Cerebellar cortex (tissue), 1 donor: ENCODE data around the gene GPR82.
"Not testable (repeated sequence)": the region's sequence is repeated elsewhere in the genome, so short reads cannot be mapped to it uniquely, and the experiment has no call there.

Source experiments
- DNase-seq: peaks from one replicate; pipeline ENCODE4 v3.0.0-alpha.2; 2015; ENCODE audit warnings: low spot score

Gene GPR82

DNA sequence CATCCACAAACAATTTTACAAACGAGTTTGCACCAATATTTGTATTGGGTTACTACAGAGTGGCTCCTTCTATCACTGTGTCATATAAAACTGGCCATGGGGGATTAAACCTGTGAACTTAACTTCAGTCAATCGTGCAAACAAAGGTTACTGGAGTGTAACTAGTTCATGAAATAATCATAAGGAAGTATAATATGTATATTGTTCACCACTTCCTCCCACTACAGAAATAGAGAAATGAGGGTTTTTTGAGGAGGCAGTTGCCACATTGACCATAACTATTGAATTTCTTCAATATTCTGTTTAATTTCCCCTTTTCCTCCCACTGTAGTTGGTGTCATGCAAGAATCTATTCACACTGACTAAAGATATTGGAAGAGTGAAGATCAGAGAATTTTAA lies at the start of gene GPR82:
Gene GPR82 (plus strand): TSS at position 356 of the 400 bp plus-strand sequence. CDS start 2,846 bp downstream, outside the sequence.
- DNase-seq: no peak

GRCh38 chrX:41676361-41676760 lies 47.6 kb upstream of the GPR82 start:
- not testable (repeated sequence) for DNase-seq

GRCh38 chrX:41677183-41678060 lies 46.6 kb upstream of the GPR82 start:
- DNase-seq: no peak

GRCh38 chrX:41684138-41684537 lies 39.8 kb upstream of the GPR82 start:
- peak; percentile 17 for DNase-seq

- no peak for DNase-seq
Observed at GRCh38 chrX:41684940-41685339, 39.0 kb upstream of the GPR82 start.

DNA sequence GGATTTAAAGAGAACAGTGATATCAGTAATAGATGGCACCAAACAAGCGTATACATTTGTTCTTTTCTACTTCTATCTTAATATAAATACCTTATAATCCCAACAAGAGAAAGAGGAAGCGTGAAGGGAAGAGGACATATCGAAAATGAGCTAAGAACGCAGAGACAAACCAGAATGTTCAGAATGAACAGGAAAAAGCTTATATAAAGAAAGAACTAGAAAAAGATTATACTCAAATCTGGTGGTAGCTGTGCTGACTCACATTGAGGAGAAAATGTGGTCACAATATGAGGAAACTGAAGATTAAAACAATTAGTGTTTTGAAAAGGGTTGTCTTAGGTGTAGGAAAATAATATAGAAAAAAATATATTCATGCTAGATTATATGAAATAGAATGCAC lies 37.2 kb upstream of the GPR82 start:
- no peak for DNase-seq

GRCh38 chrX:41688156-41688555 lies 35.8 kb upstream of the GPR82 start:
- no peak for DNase-seq

DNA sequence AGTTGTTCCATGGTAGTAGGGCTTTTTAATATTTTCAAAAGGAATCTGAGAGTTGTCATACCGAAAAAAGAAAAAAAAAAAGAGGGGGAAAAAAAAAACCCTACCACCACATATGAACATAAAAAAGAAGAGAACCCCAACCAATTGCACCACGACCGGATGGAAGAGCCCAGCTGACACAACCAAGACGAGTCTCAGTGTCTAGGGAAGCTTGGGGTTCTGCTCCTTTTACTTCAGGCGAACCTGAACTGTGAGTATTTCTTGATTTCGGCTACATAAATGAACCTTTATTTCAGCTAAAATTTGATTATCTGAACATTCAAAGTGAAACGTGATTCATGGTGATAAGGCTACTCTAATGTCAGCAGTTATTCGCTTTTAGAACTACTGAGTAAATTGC lies 35.1 kb upstream of the GPR82 start, which contains the start of gene GPR34:
Gene GPR34 (plus strand): TSS at position 139 of the 400 bp plus-strand sequence. CDS start 6,661 bp downstream, outside the sequence.
- DNase-seq: no peak

DNA sequence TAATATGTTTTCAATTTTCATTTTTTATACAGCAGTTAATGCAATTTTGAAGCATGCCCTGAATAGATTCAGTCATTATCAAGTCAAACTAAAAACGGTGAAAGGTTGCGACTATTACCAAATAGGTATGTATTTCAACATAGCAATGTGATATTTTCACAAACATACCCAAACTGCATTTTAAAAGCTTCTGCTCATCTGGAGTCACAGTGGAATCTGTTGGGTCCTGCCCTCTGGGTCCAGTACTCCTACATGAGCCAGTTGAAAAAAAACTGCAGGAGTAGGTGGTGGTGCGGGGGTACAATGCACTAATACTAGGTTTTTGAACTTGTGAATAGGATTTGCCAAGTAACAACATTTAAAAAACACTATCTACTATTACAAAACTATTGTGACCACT lies 34.3 kb upstream of the GPR82 start:
- DNase-seq: no peak

DNA sequence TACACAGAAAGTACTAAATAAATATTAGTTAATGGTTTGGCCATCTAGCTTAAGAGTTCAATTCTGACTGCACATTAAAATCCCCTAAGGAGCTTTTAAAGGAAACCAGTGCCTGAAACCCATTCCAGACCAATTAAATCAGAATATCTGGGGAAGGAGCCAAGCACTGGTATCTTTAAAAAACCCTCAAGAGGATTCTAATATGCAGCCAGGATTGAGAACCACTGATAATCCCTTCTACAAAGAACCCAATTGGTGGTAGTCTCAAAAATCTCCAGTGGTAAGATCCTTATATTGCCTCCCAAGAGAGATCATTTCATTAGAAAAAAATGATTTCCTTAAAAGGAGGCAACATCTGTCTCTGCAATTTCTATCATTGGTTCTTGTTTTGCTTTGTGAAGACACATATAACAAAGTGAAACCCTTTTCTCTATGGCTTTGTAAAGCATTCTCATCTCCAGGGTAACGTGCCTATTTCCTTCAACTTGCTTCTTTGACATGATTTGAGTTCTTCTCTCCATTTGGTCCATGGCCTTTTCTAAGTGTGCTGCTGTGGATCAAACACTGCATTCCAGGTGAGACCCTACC lies 31.7 kb upstream of the GPR82 start:
- no peak for DNase-seq

DNA sequence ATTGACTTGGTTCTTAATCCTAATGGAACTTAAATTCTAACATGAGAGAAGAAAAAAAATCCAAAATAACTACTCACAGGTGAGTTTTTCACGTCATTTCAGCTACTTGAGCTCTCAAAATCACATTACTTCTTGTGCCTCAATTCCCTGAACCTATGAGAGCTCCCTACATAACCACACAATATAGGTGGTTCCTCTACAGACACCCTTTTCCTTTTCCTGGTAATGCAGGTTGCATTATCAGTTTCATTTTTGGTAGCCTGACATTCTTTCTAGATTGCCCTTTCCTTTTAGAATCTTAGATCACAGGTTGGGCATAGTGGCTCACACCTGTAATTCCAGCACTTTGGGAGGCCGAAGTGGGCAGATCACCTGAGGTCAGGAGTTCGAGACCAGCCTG lies 31.0 kb upstream of the GPR82 start:
- no peak for DNase-seq

DNA sequence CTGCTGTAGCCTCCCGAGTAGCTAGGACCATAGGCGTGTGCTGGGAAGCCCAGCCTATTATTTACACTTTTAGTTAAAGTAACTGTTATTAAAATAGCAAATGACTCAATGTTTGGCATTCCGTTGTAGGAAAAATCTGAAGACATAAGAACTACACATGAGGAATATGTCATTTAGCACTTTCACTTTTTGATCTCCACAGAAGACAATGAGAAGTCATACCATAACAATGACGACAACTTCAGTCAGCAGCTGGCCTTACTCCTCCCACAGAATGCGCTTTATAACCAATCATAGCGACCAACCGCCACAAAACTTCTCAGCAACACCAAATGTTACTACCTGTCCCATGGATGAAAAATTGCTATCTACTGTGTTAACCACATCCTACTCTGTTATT lies 28.6 kb upstream of the GPR82 start:
- DNase-seq: no peak

GRCh38 chrX:41703574-41704029 lies 20.4 kb upstream of the GPR82 start:
- DNase-seq: no peak

- no peak for DNase-seq
Observed at GRCh38 chrX:41705042-41705441, 18.9 kb upstream of the GPR82 start.

DNA sequence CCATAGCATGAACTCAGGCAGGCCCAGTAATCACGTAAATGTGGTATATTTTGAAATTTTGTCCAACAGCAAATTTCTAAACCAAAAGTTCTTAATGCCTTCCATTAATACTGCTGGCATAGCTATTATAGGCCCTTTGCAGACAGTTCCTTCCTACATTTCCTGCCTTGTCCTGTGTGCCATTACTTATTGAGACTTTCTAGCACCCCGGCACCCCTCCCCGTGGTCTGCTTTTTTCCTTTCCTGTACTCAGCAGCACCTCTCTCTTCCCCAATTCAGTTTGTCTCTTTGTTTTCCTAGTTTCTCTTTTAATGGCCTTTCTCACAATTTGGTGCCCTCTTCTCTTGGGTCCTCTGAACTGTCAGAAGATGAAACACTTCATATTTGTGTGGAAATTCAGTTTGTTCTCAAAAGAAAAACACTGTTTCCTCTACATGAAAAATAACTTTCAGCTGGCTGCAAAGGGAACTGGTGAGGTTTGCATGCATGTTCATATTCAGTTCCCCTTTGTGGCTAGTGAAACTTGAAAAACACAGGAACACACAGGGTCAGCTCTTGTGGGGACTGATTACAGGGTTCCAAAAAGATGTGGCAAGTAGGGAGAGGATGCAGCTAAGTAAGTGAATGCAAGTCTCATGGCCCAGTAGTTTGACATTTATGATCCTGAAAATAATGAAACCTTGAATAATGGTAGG lies 18.2 kb upstream of the GPR82 start:
- DNase-seq: no peak

GRCh38 chrX:41707218-41707617 lies 16.8 kb upstream of the GPR82 start:
- DNase-seq: no peak

GRCh38 chrX:41708486-41708885 lies 15.5 kb upstream of the GPR82 start:
- no peak for DNase-seq

DNA sequence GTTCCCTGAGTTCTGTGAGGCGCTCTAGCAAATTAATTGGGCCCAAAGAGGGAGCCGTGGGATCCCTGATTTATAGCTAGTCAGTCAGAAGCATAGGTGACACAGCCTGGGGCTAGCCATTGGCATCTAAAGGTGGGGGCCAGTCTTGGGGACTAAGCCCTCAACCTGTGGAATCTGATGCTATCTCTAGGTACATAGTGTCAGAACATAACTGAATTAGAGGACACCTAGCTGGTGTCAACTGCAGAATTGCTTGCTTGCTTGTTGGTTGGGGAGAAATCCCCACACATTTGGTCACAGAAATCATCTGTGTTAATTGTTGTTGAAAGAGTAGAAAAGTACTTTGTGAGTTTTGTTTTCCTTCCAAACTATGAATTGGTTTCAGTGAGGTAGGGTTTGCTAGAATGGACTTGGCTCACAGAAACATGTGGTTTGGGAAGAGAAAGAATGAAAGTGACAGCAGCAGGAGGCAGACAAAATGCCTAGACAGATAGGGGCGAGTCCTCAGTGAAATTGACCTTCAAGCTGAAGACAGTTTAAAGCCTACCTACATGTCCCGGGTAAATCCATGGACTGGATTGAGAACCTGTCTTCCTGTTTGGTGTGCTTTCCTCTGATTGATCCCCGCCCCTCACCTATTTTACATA lies 12.8 kb upstream of the GPR82 start:
- DNase-seq: no peak

DNA sequence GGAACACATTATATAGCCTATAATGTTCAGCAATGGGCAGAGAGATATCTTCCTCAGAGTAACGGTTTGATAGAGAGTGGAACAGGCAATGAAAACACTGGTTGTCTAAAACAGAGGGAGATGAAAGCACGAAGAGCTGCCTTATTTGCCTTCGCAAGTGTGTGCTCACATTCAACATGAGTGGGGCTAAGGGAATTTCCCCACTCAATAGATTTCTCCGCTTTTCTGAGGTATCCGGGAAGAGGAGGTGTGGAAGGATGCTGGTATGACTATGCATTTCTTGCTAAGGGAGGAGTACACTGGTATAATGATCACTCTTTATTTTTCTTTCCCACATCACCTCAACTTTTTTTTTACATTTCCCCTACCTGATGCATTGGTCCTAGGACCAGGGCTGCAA lies 7.8 kb upstream of the GPR82 start:
- no peak for DNase-seq

DNA sequence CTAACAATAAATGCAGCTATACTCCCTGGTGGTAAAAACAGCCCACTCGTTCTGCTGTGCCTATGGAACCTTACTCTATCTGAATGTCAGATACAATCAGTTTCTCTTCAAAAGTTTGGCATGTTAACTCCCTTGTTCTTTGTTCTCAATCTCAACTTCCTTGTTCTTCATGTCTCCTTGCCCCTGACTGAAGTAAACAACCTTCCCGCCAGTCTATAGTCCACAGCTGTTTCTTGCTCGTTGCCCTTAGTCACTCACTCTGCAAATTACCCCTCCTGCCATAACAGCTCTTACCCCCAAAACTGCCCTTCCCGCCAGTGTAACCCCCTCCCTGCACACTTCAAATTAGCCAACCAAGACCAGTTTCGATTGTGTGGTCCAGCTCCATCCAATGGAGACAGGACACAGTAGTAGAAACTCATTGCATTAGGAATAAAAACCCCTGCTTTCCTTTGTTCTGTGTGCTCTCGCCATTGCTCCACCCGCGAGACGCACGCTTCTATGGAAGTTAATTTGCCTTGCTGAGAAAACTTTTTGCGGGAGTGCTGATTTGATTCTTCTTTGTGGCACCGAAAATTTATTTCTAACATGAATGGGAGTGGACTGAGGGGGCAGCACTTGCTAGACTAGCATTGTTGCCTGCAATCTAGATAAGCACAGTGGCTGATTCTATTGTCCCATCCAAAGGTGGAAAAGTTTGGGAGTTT lies 7.1 kb upstream of the GPR82 start:
- no peak for DNase-seq

GRCh38 chrX:41718481-41719235 lies 5.3 kb upstream of the GPR82 start:
- peak; percentile 4 for DNase-seq
